ENCODE measurements around the gene CACNA1A. TPM values are rescaled to one million over a fixed set of nuclear protein-coding genes. Genes with fewer than 3 reads are reported as not detected.

CACNA1A gene
- total RNA-seq, 1 donor from 2014 or later, result 0.42 TPM

GRCh38 chr19:13441810-13442512 lies 64.3 kb downstream of the CACNA1A start:
- TF ChIP-seq CTCF (IDR thresholded peaks at IDR 0.05), result no peak
- no peak overlapping the region for H3K4me3 Mint-ChIP-seq (ENCODE audit: unreplicated experiment)
- H3K9me3 Mint-ChIP-seq (ENCODE audit: low read depth), result peaks cover 5% of the 10 kb centered on the region
- no peak overlapping the region for H3K27ac Mint-ChIP-seq (ENCODE audit: unreplicated experiment)
- no peaks in the 10 kb centered on the region for H3K4me1 Mint-ChIP-seq (ENCODE audit: low read depth)
- DNase-seq (ENCODE audit: low spot score), result no peak
- H3K36me3 Mint-ChIP-seq (ENCODE audit: low read depth), result no peaks in the 10 kb centered on the region
- H3K27me3 Mint-ChIP-seq (ENCODE audit: low read depth), result no peaks in the 10 kb centered on the region

- H3K36me3 Mint-ChIP-seq (ENCODE audit: low read depth), result no peaks in the 10 kb centered on the region
- no peak overlapping the region for H3K4me3 Mint-ChIP-seq (ENCODE audit: unreplicated experiment)
- DNase-seq (ENCODE audit: low spot score), result no peak
- no peaks in the 10 kb centered on the region for H3K4me1 Mint-ChIP-seq (ENCODE audit: low read depth)
- no peaks in the 10 kb centered on the region for H3K27me3 Mint-ChIP-seq (ENCODE audit: low read depth)
- no peak overlapping the region for H3K27ac Mint-ChIP-seq (ENCODE audit: unreplicated experiment)
- peaks cover 5% of the 10 kb centered on the region for H3K9me3 Mint-ChIP-seq (ENCODE audit: low read depth)
- TF ChIP-seq CTCF (IDR thresholded peaks at IDR 0.05), result no peak
These were observed 68.2 kb downstream of the CACNA1A start for GRCh38 chr19:13437919-13438618.

GRCh38 chr19:13436352-13436751 lies 69.9 kb downstream of the CACNA1A start:
- no peaks in the 10 kb centered on the region for H3K27me3 Mint-ChIP-seq (ENCODE audit: low read depth)
- no peak for DNase-seq (ENCODE audit: low spot score)
- TF ChIP-seq CTCF (IDR thresholded peaks at IDR 0.05), result no peak
- H3K4me1 Mint-ChIP-seq (ENCODE audit: low read depth), result no peaks in the 10 kb centered on the region
- no peak overlapping the region for H3K27ac Mint-ChIP-seq (ENCODE audit: unreplicated experiment)
- no peaks in the 10 kb centered on the region for H3K36me3 Mint-ChIP-seq (ENCODE audit: low read depth)
- no peaks in the 10 kb centered on the region for H3K9me3 Mint-ChIP-seq (ENCODE audit: low read depth)
- no peak overlapping the region for H3K4me3 Mint-ChIP-seq (ENCODE audit: unreplicated experiment)

- Mint-ChIP-seq H3K4me3 (ENCODE audit: unreplicated experiment) (no peak overlapping the region), H3K27ac (ENCODE audit: unreplicated experiment) (no peak overlapping the region), H3K27me3 (ENCODE audit: low read depth) (peaks cover 3% of the 10 kb centered on the region), H3K4me1 (ENCODE audit: low read depth) (no peaks in the 10 kb centered on the region), H3K9me3 (ENCODE audit: low read depth) (peaks cover 4% of the 10 kb centered on the region), H3K36me3 (ENCODE audit: low read depth) (no peaks in the 10 kb centered on the region)
- TF ChIP-seq CTCF (IDR thresholded peaks at IDR 0.05), result peak; percentile 76
- DNase-seq (ENCODE audit: low spot score), result no peak
These were observed 75.3 kb downstream of the CACNA1A start for GRCh38 chr19:13430790-13431582.

- no peak overlapping the region for H3K4me3 Mint-ChIP-seq (ENCODE audit: unreplicated experiment)
- peaks cover 7% of the 10 kb centered on the region for H3K9me3 Mint-ChIP-seq (ENCODE audit: low read depth)
- H3K4me1 Mint-ChIP-seq (ENCODE audit: low read depth), result no peaks in the 10 kb centered on the region
- H3K36me3 Mint-ChIP-seq (ENCODE audit: low read depth), result no peaks in the 10 kb centered on the region
- no peak for DNase-seq (ENCODE audit: low spot score)
- H3K27me3 Mint-ChIP-seq (ENCODE audit: low read depth), result peaks cover 3% of the 10 kb centered on the region
- no peak overlapping the region for H3K27ac Mint-ChIP-seq (ENCODE audit: unreplicated experiment)
- no peak for TF ChIP-seq CTCF (IDR thresholded peaks at IDR 0.05)
These were observed 76.7 kb downstream of the CACNA1A start for GRCh38 chr19:13429563-13429962.

Measured in chondrocyte (in vitro differentiated cells).